CD8-positive, alpha-beta memory T cell (primary cell): Measurements from ENCODE around the gene LMO7. TPM values are rescaled to one million over a fixed set of nuclear protein-coding genes. Genes with fewer than 3 reads are reported as not detected.

Source experiments
- CTCF ChIA-PET: fragments of 350-600 bp; sonication (Branson Sonifier 250); formaldehyde crosslinking; loops from one replicate; lab custom pipeline; 2021; ENCODE audit warnings: antibody characterized with exemption; lab: Charles Lee
- POLR2A ChIA-PET: fragments of 350-600 bp; sonication (Branson Sonifier 250); formaldehyde crosslinking; loops from one replicate; lab custom pipeline; 2021; ENCODE audit warnings: antibody characterized with exemption; lab: Charles Lee
- DNase-seq, 5 donors: peaks; one replicate each; pipeline versions ENCODE4 v3.0.0 to v3.0.0-alpha.2; 2020 to 2022; ENCODE audit warnings: mixed read lengths in 1 of 5
- H3K27ac ChIP-seq: one replicate; pipeline ENCODE4 v1.7.0; 2013; ENCODE audit warnings: low read depth, mild to moderate bottlenecking, low read length, moderate library complexity
- H3K27me3 ChIP-seq: 2 replicates; pipeline ENCODE4 v1.7.0; 2013; ENCODE audit warnings: low read length, mild to moderate bottlenecking; ENCODE audit not compliant: insufficient read depth, poor library complexity, severe bottlenecking
- H3K36me3 ChIP-seq: 2 replicates; pipeline ENCODE4 v1.7.0; 2013; ENCODE audit warnings: mild to moderate bottlenecking, low read length, moderate library complexity; ENCODE audit not compliant: insufficient read depth
- H3K4me1 ChIP-seq: 2 replicates; pipeline ENCODE4 v1.7.0; 2013; ENCODE audit warnings: mild to moderate bottlenecking, low read length, moderate library complexity; ENCODE audit not compliant: insufficient read depth
- H3K4me3 ChIP-seq: 2 replicates; pipeline ENCODE4 v1.7.0; 2013; ENCODE audit warnings: mild to moderate bottlenecking, low read length
- H3K9me3 ChIP-seq: 2 replicates; pipeline ENCODE4 v1.7.0; 2013; ENCODE audit warnings: mild to moderate bottlenecking, low read length
- H3K27ac Mint-ChIP-seq, 8 donors: one replicate each; pipeline ENCODE4 v1.8.0; 2020 to 2021; ENCODE audit warnings: mixed read lengths in 8 of 8, mild to moderate bottlenecking in 6 of 8, inconsistent platforms in 3 of 8, moderate library complexity in 3 of 8
- H3K27me3 Mint-ChIP-seq, 2 donors: one replicate each; pipeline ENCODE4 v1.8.0; 2020 to 2021; ENCODE audit warnings: mixed read lengths in 2 of 2, mild to moderate bottlenecking in 1 of 2, moderate library complexity in 1 of 2
- H3K36me3 Mint-ChIP-seq, 3 donors: one replicate each; pipeline ENCODE4 v1.8.0; 2020 to 2021; ENCODE audit warnings: mixed read lengths in 3 of 3, inconsistent platforms in 1 of 3, mild to moderate bottlenecking in 1 of 3
- H3K4me1 Mint-ChIP-seq, 3 donors: one replicate each; pipeline ENCODE4 v1.8.0; 2020 to 2021; ENCODE audit warnings: mixed read lengths in 3 of 3, inconsistent platforms in 1 of 3, mild to moderate bottlenecking in 1 of 3
- H3K4me3 Mint-ChIP-seq, 7 donors: one replicate each; pipeline ENCODE4 v1.8.0; 2020 to 2021; ENCODE audit warnings: mixed read lengths in 7 of 7, mild to moderate bottlenecking in 6 of 7, moderate library complexity in 4 of 7, inconsistent platforms in 2 of 7
- H3K9me3 Mint-ChIP-seq, 5 donors: one replicate each; pipeline ENCODE4 v1.8.0; 2020 to 2022; ENCODE audit warnings: mixed read lengths in 5 of 5, mild to moderate bottlenecking in 3 of 5, moderate library complexity in 2 of 5, inconsistent platforms in 1 of 5
- polyA plus RNA-seq: library from polyadenylated mRNA; unstranded; fragments of 300-500 nt; fragmentation: Illumina TruSeq; gene quantifications from one replicate; pipeline ENCODE4 v1.2.3, GENCODE V29; 2021
- total RNA-seq, 2 experiments: library from RNA; stranded (reverse); gene quantifications; one replicate each; pipeline ENCODE4 v1.2.3, GENCODE V29; 2021

LMO7 gene
- total and polyA plus RNA-seq, 3 experiments from 2014 or later: 4.6 to 4.9 (median 4.7) TPM

DNA sequence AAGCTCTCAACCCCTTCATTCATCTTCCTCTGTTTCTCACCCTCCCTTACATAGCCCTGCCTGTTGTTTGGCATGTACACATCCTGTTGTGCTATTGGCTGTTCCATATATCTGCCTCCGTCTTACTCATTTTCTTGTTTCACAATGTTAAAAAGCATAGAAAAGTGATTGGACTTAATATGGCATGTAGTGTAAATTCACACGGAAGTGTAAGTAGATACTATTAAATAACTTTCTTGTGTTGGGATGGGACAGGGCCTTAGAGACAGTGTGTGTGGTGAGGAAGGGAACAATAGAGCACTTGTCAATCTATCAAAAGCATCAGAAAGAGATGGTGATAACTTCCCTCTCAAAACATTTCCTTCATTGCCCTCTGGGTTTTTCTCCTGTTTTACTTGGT, 12.3 kb downstream of the LMO7 start:
- Mint-ChIP-seq H3K4me1 (no peaks in the 10 kb centered on the region), H3K4me3 (no peak overlapping the region), H3K27me3 (no peaks in the 10 kb centered on the region), H3K36me3 (peaks cover 0 to 9% (median 2%) of the 10 kb centered on the region in 3 donors), H3K9me3 (no peaks in the 10 kb centered on the region), H3K27ac (no peak overlapping the region)
- no peak for DNase-seq
- ChIA-PET POLR2A (no interaction called here), CTCF (no interaction called here)
- no peaks in the 10 kb centered on the region for H3K9me3 ChIP-seq
- H3K27ac ChIP-seq: no peak overlapping the region
- no peaks in the 10 kb centered on the region for H3K36me3 ChIP-seq
- no peaks in the 10 kb centered on the region for H3K27me3 ChIP-seq
- H3K4me1 ChIP-seq: no peaks in the 10 kb centered on the region
- H3K4me3 ChIP-seq: no peak overlapping the region

DNA sequence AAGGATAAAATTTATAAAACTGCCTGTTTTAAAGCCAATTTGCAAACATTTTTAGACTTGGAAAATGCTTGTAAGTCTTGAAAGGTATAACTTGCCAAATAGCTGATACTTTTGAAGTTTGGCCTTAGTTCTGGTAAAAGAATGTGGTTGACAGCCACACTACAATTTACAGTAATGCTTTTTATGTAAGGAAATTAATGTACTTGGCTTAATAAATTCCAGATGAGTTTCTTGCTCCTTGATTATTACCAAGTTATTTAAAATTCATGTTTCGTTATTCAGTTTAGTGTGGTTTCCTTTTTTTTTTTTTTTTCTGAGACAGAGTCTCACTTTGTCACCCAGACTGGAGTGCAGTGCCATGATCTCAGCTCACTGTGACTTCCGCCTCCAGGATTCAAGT, 14.9 kb downstream of the LMO7 start:
- no peaks in the 10 kb centered on the region for H3K27me3 Mint-ChIP-seq
- peaks cover 0 to 10% (median 2%) of the 10 kb centered on the region in 3 donors for H3K36me3 Mint-ChIP-seq
- H3K4me1 Mint-ChIP-seq: no peaks in the 10 kb centered on the region
- Histone ChIP-seq H3K9me3 (no peaks in the 10 kb centered on the region), H3K4me1 (no peaks in the 10 kb centered on the region), H3K27ac (no peak overlapping the region), H3K4me3 (no peak overlapping the region), H3K36me3 (no peaks in the 10 kb centered on the region), H3K27me3 (no peaks in the 10 kb centered on the region)
- no peak overlapping the region for H3K27ac Mint-ChIP-seq
- H3K4me3 Mint-ChIP-seq: no peak overlapping the region
- no peak for DNase-seq
- H3K9me3 Mint-ChIP-seq: no peaks in the 10 kb centered on the region
- ChIA-PET POLR2A (no interaction called here), CTCF (no interaction called here)

DNA sequence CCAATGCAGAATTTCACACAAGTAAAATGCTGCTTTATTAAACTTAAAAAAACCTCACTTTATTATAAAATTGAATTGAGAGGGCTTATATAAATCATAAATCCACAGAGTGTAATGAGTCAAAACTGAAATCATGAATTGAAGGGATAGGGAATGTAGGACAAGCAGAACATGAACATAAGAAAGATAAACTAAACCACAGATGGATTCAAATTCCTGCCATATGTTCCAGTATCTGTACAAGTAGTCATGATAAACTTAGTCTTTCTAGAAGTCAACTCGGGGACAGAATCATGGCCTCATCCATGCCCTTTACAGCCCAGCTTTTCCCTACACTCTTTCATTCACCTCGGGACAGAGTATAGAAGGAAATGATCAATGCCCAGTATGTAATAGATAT, 16.6 kb downstream of the LMO7 start:
- Histone ChIP-seq H3K9me3 (no peaks in the 10 kb centered on the region), H3K27me3 (no peaks in the 10 kb centered on the region), H3K4me3 (no peak overlapping the region), H3K36me3 (no peaks in the 10 kb centered on the region), H3K27ac (no peak overlapping the region), H3K4me1 (no peaks in the 10 kb centered on the region)
- Mint-ChIP-seq H3K9me3 (no peaks in the 10 kb centered on the region), H3K36me3 (peaks cover 0 to 8% (median 0%) of the 10 kb centered on the region in 3 donors), H3K27me3 (no peaks in the 10 kb centered on the region), H3K27ac (no peak overlapping the region), H3K4me1 (no peaks in the 10 kb centered on the region), H3K4me3 (no peak overlapping the region)
- ChIA-PET CTCF (no interaction called here), POLR2A (no interaction called here)
- DNase-seq: no peak

DNA sequence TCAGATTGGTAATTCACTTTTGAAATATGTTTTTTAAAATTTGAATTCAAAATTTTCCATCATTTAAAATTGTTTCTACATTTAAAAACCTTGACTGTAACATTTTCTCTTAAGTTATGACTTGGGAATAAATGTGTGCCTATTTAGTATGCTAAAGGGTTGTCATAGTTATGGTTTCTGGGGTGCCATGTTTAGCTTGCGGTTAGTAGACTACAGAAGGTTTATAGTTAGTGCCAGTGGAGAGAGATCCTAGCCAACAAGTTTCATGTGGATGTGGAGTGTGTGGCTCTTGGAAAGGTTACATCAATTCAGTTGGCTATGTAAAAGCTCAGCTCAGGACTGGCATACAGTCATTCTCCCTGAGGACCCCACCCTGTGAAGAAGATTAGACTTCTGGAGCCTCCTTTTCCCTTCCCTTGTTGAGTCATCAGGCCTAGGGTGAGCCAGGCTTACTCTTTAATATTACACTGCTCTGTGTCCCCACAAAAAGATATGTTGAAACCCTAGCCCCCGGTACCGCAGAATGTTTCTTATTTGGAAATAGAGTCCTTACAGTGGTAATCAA, 20.4 kb downstream of the LMO7 start:
- DNase-seq: no peak
- CTCF ChIA-PET: no interaction called here
- Mint-ChIP-seq H3K4me1 (no peaks in the 10 kb centered on the region), H3K27me3 (no peaks in the 10 kb centered on the region), H3K9me3 (no peaks in the 10 kb centered on the region), H3K27ac (no peak overlapping the region), H3K4me3 (no peak overlapping the region), H3K36me3 (peaks cover 1 to 6% (median 6%) of the 10 kb centered on the region in 3 donors)
- POLR2A ChIA-PET: no interaction called here
- Histone ChIP-seq H3K27ac (no peak overlapping the region), H3K9me3 (no peaks in the 10 kb centered on the region), H3K4me3 (no peak overlapping the region), H3K27me3 (no peaks in the 10 kb centered on the region), H3K36me3 (no peaks in the 10 kb centered on the region), H3K4me1 (no peaks in the 10 kb centered on the region)

DNA sequence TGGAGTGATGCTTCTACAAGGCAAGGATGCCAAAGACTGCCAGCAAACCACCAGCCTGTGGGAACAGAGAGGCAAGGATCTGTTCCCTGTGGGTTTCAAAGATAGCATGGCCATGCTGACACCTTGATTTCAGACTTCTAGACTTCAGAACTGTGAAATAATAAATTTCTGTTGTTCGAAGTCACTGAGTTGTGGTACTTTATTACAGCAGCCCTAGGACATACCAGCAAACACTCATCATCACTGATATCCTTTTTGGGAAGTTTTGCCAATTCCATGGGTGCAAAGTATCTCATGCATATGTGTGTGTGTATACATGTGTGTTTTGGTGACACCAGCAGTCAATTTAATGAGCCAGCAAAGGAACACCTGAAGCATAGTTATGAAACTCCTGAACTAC, 21.0 kb downstream of the LMO7 start:
- Mint-ChIP-seq H3K9me3 (no peaks in the 10 kb centered on the region), H3K36me3 (peaks cover 1 to 6% (median 6%) of the 10 kb centered on the region in 3 donors), H3K27me3 (no peaks in the 10 kb centered on the region), H3K4me1 (no peaks in the 10 kb centered on the region), H3K27ac (no peak overlapping the region), H3K4me3 (no peak overlapping the region)
- H3K27me3 ChIP-seq: no peaks in the 10 kb centered on the region
- H3K4me1 ChIP-seq: no peaks in the 10 kb centered on the region
- no peak overlapping the region for H3K27ac ChIP-seq
- DNase-seq: no peak
- no peaks in the 10 kb centered on the region for H3K36me3 ChIP-seq
- H3K4me3 ChIP-seq: no peak overlapping the region
- ChIA-PET POLR2A (no interaction called here), CTCF (no interaction called here)
- no peaks in the 10 kb centered on the region for H3K9me3 ChIP-seq

DNA sequence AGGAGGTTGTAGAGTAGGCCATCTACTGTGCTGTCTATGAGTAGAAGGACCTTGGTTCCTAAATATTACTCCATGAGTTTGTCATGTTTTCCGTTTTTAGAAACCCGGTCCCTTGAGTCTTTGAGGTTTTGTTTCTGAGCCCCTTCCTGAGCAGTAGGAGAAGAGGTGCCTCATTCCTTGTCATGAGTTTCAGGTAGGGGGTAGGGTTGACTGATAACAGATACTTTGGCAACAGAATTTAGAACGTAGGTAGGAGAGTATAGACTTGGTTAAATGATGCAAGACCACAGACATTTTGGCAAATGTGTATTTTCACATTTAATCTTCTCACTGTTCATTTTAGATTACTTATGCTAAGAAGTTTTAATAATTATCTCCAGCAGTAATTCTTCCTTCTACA, 24.6 kb downstream of the LMO7 start:
- CTCF ChIA-PET: no interaction called here

DNA sequence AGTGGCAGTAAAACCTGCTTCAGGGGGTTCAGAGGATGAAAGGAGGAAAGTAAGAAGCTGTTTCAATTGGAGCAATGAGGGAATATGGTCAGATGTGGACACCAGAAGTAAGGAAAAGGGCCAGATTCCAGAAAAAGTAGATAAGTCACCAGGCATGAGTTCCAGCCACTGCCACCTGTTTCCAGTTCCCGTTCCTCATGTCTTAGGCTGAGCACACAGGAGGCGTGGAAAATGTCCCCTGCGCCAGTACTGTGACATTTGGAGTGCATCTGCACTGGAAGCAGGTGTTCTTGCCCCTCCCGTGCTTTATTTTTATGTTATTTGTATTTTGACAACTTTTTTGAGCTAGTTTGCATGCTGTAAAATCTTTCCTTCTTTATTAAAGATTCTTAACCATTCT, 25.3 kb downstream of the LMO7 start:
- Histone ChIP-seq H3K4me1 (no peaks in the 10 kb centered on the region), H3K27me3 (no peaks in the 10 kb centered on the region), H3K9me3 (no peaks in the 10 kb centered on the region), H3K27ac (no peak overlapping the region), H3K4me3 (no peak overlapping the region), H3K36me3 (no peaks in the 10 kb centered on the region)
- Mint-ChIP-seq H3K27ac (peak overlapping the region in 1 of 8 donors; percentile 6), H3K27me3 (no peaks in the 10 kb centered on the region), H3K4me1 (no peaks in the 10 kb centered on the region), H3K4me3 (no peak overlapping the region), H3K36me3 (peaks cover 1 to 7% (median 6%) of the 10 kb centered on the region in 3 donors), H3K9me3 (no peaks in the 10 kb centered on the region)
- CTCF ChIA-PET: no interaction called here
- POLR2A ChIA-PET: no interaction called here
- DNase-seq: no peak

More for the DNA sequence above, 24.6 kb downstream of the LMO7 start:
- Mint-ChIP-seq H3K4me1 (no peaks in the 10 kb centered on the region), H3K36me3 (peaks cover 1 to 9% (median 6%) of the 10 kb centered on the region in 3 donors), H3K4me3 (no peak overlapping the region), H3K27me3 (no peaks in the 10 kb centered on the region), H3K27ac (peak overlapping the region in 1 of 8 donors; percentile 5), H3K9me3 (no peaks in the 10 kb centered on the region)
- no peaks in the 10 kb centered on the region for H3K9me3 ChIP-seq
- no peak overlapping the region for H3K27ac ChIP-seq
- H3K4me1 ChIP-seq: no peaks in the 10 kb centered on the region
- POLR2A ChIA-PET: no interaction called here
- DNase-seq: no peak
- H3K4me3 ChIP-seq: no peak overlapping the region
- H3K27me3 ChIP-seq: no peaks in the 10 kb centered on the region
- no peaks in the 10 kb centered on the region for H3K36me3 ChIP-seq

DNA sequence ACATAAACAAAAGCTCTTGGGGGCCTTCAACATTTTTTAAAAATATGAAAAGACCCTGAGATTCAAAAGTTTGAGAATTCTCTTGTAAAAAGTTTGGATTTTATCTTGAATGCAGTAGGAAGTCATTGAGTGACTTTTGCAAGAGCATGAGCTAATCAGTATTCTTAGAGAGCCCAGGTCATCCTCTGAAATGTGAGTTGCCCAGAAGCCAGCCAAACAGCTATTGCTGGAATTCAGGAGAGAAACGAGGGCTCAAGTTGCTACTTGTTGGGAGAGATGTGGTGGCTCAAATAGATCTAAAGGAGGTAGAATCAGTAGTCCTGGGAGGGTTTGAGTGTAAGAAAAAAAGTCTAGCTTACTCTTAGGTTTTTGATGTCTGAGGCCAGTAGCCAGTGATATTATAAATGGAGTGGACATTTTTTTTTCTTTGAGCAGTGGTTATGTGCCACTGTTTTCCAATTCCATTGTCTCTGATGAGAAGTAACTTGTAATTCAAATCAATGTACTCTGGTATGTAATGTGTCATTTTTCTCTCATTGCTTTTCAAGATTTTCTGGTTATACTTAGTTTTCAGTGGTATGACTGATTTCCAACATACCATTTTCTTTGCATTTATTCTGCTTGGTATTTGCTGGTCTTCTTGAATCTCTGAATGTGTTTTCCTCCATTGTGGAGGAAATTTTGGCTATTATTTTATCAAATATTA, 30.7 kb downstream of the LMO7 start:
- no peaks in the 10 kb centered on the region for H3K27me3 Mint-ChIP-seq
- Histone ChIP-seq H3K36me3 (no peaks in the 10 kb centered on the region), H3K27ac (no peak overlapping the region), H3K4me3 (no peak overlapping the region), H3K4me1 (no peaks in the 10 kb centered on the region), H3K9me3 (no peaks in the 10 kb centered on the region), H3K27me3 (no peaks in the 10 kb centered on the region)
- no peak for DNase-seq
- H3K27ac Mint-ChIP-seq: no peak overlapping the region
- ChIA-PET POLR2A (interaction anchor here (0.6 kb wide), 1 partner anchor 326 kb away, joined by 3 read pairs; no protein-coding TSS in a partner anchor), CTCF (no interaction called here)
- peaks cover 0 to 4% (median 3%) of the 10 kb centered on the region in 3 donors for H3K36me3 Mint-ChIP-seq
- no peaks in the 10 kb centered on the region for H3K4me1 Mint-ChIP-seq
- no peaks in the 10 kb centered on the region for H3K9me3 Mint-ChIP-seq
- no peak overlapping the region for H3K4me3 Mint-ChIP-seq
